ENCODE data around the gene RYK.

RYK gene

DNA sequence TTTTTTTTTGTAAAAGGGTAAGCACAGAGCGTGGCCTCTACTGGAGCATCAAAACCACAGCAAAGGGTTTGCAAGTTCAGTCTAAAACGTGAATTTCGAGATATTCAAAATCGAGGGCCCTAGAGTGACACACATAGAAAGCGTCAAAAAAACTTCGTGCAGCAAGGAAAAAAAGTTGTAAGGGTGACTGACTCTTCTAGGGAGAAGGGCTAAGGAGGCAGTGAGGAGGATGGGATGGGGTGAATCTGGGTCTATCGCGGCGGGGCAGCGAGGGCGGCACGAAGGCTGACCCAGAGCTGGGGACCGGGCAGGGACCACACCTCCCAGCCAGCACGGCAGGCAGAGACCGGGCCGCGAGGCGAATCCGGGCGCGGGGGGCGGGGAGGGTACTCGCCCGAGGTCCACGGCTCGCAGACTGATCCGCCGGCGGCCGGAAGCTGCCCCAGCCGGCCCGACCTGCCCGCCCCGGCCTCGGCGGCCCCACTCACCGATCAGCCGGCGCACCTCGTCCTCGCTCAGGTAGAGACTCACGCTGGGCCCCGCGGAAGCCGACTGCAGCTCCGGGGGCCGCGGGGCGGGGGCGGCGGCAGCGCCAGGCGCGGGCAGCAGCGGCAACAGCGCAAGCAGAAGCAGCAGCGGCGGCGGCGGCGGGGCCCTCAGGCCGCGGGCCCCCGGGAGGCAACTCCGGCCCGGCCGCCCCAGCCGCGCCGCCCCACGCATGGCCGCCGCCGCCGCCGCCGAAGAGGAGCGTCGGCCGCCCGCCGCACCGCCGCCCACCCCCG is 533 bp downstream of the RYK start:
- peak overlapping the region; percentile 82 for H3K9ac ChIP-seq (ENCODE audit: insufficient read length)
- H3K27ac ChIP-seq: no peak overlapping the region
- no peaks in the 10 kb centered on the region; the same call in 1 of the 2 replicates for H3K9me3 ChIP-seq (ENCODE audit: low read depth, low read length)
- peak overlapping the region; percentile 85 for H3K4me3 ChIP-seq
- DNase-seq (ENCODE audit: low read depth, low spot score): no peak
- TF ChIP-seq FOXP2 (optimal IDR thresholded peaks at IDR 0.05; ENCODE audit: control extremely low read depth, extremely low read length, insufficient read depth) (no peak), EZH2 (IDR thresholded peaks at IDR 0.05) (no peak), POLR2AphosphoS5 (IDR thresholded peaks at IDR 0.05; ENCODE audit: borderline replicate concordance, low read depth, low read length) (no peak)
- peaks cover 12% of the 10 kb centered on the region for H3K36me3 ChIP-seq (ENCODE audit: insufficient read depth, low read length)

DNA sequence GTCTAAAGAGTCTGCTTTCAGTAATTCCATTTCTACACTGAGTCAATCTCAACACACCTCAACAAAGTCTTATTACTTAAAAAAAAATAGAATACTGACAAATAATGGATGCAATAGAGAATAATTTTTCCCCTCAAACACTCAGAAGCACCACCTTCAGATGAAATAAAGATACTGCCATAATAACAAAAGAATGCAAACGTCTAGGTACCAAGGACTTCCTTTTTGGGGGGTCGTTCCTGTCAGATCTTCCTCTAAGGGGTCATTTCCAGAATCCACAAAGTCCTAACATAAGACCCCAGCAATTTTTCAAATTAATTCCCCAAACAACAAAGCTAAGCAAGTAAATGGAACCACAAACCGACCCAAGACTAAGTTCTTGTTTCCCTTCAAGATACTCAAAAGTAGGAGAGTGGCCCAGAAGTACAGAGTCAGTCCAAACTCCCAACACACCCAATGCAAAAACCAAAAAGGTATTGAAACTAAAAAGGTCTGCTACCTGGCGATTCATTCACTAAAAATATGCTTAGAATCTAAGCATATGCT is 1.3 kb downstream of the RYK start:
- Histone ChIP-seq H3K27ac (no peak overlapping the region), H3K9ac (ENCODE audit: insufficient read length) (peak overlapping the region; percentile 82), H3K4me3 (peak overlapping the region; percentile 82), H3K36me3 (ENCODE audit: insufficient read depth, low read length) (peaks cover 13% of the 10 kb centered on the region), H3K9me3 (ENCODE audit: low read depth, low read length) (no peaks in the 10 kb centered on the region; the same call in 1 of the 2 replicates)
- no peak for TF ChIP-seq POLR2AphosphoS5 (IDR thresholded peaks at IDR 0.05; ENCODE audit: borderline replicate concordance, low read depth, low read length)
- TF ChIP-seq FOXP2 (optimal IDR thresholded peaks at IDR 0.05; ENCODE audit: control extremely low read depth, extremely low read length, insufficient read depth): no peak
- no peak for TF ChIP-seq EZH2 (IDR thresholded peaks at IDR 0.05)
- no peak for DNase-seq (ENCODE audit: low read depth, low spot score)

DNA sequence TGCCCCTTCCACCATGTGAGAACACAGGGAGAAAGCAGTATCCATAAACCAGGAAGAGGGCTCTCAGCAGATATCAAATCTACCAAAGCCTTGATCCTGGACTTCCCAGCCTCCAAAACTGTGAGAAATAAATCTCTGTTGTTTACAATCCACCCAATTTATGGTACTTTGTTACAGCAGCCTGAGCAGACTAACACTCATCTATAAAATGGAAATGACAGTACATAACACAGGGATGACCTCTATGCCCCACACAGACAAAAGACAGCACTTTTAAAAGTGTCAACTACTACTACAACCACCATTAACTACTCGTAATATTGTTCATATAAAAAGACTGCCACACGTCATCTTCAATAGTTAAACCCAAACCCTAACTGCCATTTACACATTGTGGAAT is 5.7 kb downstream of the RYK start:
- no peak overlapping the region for H3K27ac ChIP-seq
- no peak overlapping the region for H3K4me3 ChIP-seq
- TF ChIP-seq EZH2 (IDR thresholded peaks at IDR 0.05) (no peak), FOXP2 (optimal IDR thresholded peaks at IDR 0.05; ENCODE audit: control extremely low read depth, extremely low read length, insufficient read depth) (no peak), POLR2AphosphoS5 (IDR thresholded peaks at IDR 0.05; ENCODE audit: borderline replicate concordance, low read depth, low read length) (no peak)
- H3K36me3 ChIP-seq (ENCODE audit: insufficient read depth, low read length): peaks cover 13% of the 10 kb centered on the region
- DNase-seq (ENCODE audit: low read depth, low spot score): no peak
- no peak overlapping the region for H3K9ac ChIP-seq (ENCODE audit: insufficient read length)
- H3K9me3 ChIP-seq (ENCODE audit: low read depth, low read length): no peaks in the 10 kb centered on the region; the same call in 1 of the 2 replicates

DNA sequence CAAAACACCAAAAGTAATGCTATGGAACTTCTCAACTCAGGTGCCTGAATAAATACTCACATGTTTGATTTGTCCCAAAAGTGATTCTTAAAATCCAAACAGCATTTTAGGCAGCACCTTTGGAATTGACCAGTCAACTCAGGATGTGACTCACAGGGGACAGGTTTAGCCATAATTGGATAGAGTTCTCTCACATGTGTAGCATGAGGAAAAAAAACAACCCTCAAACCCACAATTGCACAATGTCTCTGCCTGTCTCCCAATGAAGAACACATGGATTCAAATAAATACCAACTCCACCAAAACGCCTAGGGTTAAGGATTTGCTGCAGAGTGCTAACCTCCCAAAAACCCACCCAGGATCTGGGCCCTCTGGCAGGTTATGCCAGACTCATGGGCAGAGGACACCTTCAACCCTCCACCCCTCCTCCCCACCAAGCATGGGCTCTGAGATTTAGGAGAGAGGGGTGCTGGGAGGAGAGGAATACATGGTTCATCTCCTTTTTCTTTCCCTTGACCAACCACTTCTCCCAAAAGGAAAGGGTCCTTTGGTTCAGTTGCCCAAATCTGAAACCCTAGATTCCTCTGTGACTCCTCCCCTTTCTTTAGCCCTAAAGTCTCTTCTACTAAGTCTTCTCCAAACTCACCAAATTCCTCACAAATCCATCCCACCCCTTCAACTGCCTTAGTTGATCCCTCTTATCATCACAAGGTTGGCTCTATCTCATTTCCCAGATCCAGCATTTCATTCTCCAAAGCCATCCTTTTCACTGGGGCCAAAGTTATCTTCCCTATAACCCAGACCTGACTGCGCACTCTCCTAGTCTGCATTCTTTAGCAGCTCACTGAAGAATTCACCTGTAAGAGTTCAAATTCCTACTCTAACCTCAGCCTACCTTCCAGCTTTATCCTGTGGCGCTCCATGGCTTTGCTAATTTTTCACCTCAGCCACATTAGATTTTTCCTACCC is 7.7 kb downstream of the RYK start:
- H3K9me3 ChIP-seq (ENCODE audit: low read depth, low read length): no peaks in the 10 kb centered on the region; the same call in 1 of the 2 replicates
- peak overlapping the region; percentile 13; the same call in 1 of the 2 replicates for H3K27ac ChIP-seq
- no peak overlapping the region for H3K9ac ChIP-seq (ENCODE audit: insufficient read length)
- no peak overlapping the region for H3K4me3 ChIP-seq
- DNase-seq (ENCODE audit: low read depth, low spot score): no peak
- TF ChIP-seq EZH2 (IDR thresholded peaks at IDR 0.05) (no peak), FOXP2 (optimal IDR thresholded peaks at IDR 0.05; ENCODE audit: control extremely low read depth, extremely low read length, insufficient read depth) (no peak), POLR2AphosphoS5 (IDR thresholded peaks at IDR 0.05; ENCODE audit: borderline replicate concordance, low read depth, low read length) (no peak)
- H3K36me3 ChIP-seq (ENCODE audit: insufficient read depth, low read length): peaks cover 13% of the 10 kb centered on the region

DNA sequence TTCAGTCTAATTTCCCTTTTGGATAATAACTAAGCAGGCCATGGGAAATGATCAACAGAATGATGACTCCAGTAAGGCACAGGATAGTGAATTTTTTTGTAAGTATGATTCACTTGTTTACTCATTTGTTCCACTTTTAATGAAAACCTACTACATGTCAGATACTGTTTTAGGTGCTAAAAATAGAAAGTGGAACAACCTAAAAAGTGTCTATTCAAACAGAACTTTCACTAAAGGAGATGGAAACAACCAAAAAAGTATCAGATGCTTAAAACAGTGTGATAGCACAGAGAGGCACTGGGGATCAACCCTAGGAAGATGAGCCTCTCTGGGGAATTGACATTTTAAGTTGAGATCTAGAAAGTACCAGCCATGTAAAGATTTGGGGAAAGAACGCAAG is 11.1 kb downstream of the RYK start:
- H3K4me3 ChIP-seq: no peak overlapping the region
- DNase-seq (ENCODE audit: low read depth, low spot score): no peak
- H3K36me3 ChIP-seq (ENCODE audit: insufficient read depth, low read length): no peaks in the 10 kb centered on the region
- H3K9ac ChIP-seq (ENCODE audit: insufficient read length): no peak overlapping the region
- no peak overlapping the region for H3K27ac ChIP-seq
- no peaks in the 10 kb centered on the region; the same call in 1 of the 2 replicates for H3K9me3 ChIP-seq (ENCODE audit: low read depth, low read length)
- TF ChIP-seq EZH2 (IDR thresholded peaks at IDR 0.05) (no peak), FOXP2 (optimal IDR thresholded peaks at IDR 0.05; ENCODE audit: control extremely low read depth, extremely low read length, insufficient read depth) (no peak), POLR2AphosphoS5 (IDR thresholded peaks at IDR 0.05; ENCODE audit: borderline replicate concordance, low read depth, low read length) (no peak)

DNA sequence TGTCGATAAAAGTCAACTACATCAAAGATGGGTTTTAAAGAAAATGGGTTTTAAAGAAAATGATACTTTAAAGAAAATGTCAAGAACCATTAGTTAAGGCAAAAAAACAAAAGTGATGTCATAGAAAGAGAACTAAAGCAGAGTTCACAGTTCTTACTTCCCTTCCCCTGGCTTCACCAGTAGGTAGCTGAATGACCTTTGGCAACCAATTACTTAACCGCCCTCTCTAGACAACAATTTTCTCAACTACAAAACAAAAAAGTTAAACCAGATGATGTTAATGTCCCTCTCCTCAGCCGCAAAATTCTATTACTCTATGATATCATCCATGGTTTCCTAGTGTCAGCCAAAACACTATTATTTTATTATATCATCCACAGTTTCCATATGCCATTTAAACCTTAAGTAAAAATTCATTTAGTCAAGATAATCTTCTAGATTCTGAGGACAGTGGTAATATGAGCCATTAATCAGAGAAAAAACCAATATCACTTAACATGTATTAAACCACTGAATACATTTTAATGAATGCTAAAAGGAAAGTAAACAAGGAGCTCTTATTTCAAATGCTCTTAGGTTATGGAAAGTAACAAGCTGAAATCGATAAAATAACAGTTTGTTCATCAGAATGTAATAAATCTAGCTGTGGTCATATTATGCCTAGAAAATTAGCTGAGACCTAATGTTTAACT is 13.1 kb downstream of the RYK start:
- peaks cover 4% of the 10 kb centered on the region; the same call in 1 of the 2 replicates for H3K9me3 ChIP-seq (ENCODE audit: low read depth, low read length)
- no peak overlapping the region for H3K9ac ChIP-seq (ENCODE audit: insufficient read length)
- TF ChIP-seq FOXP2 (optimal IDR thresholded peaks at IDR 0.05; ENCODE audit: control extremely low read depth, extremely low read length, insufficient read depth): no peak
- TF ChIP-seq EZH2 (IDR thresholded peaks at IDR 0.05): no peak
- TF ChIP-seq POLR2AphosphoS5 (IDR thresholded peaks at IDR 0.05; ENCODE audit: borderline replicate concordance, low read depth, low read length): no peak
- DNase-seq (ENCODE audit: low read depth, low spot score): no peak
- H3K36me3 ChIP-seq (ENCODE audit: insufficient read depth, low read length): peaks cover 4% of the 10 kb centered on the region; the same call in 1 of the 2 replicates
- H3K27ac ChIP-seq: no peak overlapping the region
- H3K4me3 ChIP-seq: no peak overlapping the region

DNA sequence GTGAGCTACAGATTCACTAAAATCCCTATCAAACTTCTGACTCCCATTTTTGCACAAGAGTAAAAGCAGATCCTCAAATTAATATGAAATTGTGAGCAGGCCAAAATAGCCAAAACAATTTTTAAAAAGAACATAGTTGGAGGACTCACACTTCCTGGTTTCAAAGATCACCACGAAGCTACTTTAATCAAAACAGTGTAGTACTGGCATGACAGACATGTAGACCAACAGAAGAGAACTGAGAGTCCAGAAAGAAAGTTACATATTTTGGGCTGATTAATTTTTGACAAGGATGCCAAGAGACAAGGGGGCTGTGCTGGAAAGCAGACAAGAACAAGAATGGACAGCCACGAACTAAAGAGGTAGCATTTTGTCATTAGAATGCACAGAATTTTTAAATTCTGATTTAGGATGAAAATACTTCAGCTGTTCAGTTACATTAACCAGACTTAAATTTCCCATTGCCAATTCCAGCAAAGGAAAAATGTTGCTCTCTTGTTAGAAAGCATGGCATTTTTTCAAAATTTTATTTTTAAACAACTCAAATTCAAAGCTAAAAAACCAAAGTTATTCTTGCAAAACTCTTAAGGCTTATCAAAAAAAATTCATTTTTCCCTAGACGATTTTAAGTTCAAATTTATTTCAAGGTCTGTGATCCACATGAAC is 14.0 kb downstream of the RYK start:
- no peak overlapping the region for H3K9ac ChIP-seq (ENCODE audit: insufficient read length)
- TF ChIP-seq POLR2AphosphoS5 (IDR thresholded peaks at IDR 0.05; ENCODE audit: borderline replicate concordance, low read depth, low read length) (no peak), EZH2 (IDR thresholded peaks at IDR 0.05) (no peak), FOXP2 (optimal IDR thresholded peaks at IDR 0.05; ENCODE audit: control extremely low read depth, extremely low read length, insufficient read depth) (no peak)
- no peak overlapping the region for H3K4me3 ChIP-seq
- H3K9me3 ChIP-seq (ENCODE audit: low read depth, low read length): peaks cover 4% of the 10 kb centered on the region; the same call in 1 of the 2 replicates
- peaks cover 4% of the 10 kb centered on the region; the same call in 1 of the 2 replicates for H3K36me3 ChIP-seq (ENCODE audit: insufficient read depth, low read length)
- DNase-seq (ENCODE audit: low read depth, low spot score): no peak
- H3K27ac ChIP-seq: no peak overlapping the region

Measured in SK-N-MC (cell line).